HG03045 (cell line): ENCODE data around the gene ARF3.

Experiments
- ATAC-seq: cut with Tn5 transposase; IDR thresholded peaks from one replicate; pipeline ENCODE4 v1.9.1; 2021; ENCODE audit warnings: mild to moderate bottlenecking, moderate library complexity; ENCODE audit not compliant: unreplicated experiment

ARF3 gene

DNA sequence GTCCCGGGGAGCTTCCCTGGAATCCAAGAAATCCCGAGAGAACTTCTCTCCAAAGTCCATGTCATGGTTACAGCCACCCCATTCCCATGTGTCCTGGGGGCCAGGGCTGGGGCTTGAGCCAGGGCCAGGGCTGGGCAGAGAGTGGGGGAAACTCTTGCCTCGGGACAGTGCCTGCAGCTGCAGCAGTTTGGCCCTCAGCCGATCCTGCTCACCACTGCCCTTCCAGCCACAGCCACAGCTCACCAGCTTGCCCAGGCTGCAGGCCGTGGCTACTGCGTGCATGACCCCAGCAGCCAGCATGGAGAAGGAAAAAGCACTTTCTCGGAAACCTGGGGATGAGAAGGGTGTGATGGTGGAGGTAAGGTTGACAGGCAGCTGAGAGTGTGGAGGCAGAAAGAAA lies 10.7 kb upstream of the ARF3 start:
- ATAC-seq = no peak

DNA sequence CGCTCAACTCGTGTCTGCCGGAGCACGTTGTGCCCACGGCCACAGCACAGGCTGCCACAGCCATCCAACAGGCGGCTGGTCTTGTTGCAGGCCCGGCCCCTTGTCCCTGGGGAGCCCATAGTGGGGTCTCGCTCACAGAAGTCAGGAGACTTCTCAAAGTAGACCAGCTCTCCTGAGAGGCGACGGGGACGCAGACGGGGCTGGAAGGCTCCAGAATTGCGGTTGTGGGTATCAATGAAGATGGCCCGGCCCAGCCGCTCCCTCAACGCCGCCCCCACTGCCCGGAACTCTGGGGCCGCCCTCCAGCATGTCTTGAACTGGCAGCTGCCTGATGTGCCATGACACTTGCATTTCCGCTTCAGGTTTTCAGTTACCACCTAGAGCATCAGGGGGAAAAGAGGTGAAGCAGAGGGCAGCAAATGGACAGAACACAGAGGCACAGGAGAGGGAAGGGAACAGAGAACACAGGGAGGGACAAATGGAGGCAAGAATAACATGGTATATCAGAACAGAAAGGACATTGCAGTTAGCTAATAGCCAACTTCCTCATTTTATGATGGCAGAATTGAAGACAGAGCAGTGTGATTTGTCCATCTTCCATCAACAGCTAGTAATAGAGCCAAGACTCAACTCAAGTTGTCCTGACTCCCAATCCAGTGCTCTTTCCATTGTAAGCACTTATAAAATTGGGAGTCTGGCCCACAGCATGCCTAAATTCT lies 9.0 kb upstream of the ARF3 start:
- no peak for ATAC-seq

DNA sequence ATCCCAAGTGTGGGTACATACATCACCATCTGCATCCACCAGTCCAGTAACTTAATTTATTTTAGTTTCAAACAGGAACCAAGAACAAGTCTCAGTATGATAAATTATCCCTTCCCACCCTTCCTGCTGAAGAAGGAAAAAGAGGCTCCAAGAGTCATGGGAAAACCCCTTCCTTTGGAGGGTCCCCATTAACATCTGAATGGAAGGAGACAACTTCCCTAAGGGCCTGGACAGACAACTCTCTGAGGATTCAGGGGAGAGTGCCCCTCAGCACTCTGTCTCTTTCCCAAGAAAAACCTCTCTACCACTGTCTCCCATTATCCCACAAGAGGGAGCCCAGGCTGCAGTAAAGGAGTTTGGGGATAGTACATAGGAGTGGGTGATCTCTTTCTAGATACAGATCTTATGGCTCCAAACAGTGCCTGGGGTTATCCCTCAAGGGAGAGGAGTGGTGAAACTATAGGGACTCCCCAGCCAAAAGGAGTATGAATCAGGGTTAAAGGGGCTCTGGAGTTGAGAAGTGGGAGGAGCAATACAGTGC lies 8.1 kb upstream of the ARF3 start:
- no peak for ATAC-seq

DNA sequence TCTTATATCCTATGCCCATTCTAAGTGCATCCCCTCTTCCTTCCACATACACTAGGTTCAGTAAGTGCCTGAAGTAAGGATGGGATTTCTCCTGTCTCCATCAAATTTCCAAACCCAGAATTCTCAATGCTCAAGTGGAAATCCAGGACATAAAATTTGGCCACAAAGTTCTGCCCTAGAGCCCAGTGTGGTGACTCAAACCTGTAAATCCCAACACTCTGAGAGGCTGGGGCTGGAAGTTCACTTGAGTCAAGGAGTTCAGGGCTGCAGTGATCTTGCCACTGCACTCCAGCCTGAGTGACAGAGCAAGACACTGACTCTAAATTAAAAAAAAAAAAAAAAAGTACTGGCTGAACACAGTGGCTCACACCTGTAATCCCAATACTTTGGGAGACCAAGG lies 4.5 kb upstream of the ARF3 start:
- ATAC-seq = no peak

DNA sequence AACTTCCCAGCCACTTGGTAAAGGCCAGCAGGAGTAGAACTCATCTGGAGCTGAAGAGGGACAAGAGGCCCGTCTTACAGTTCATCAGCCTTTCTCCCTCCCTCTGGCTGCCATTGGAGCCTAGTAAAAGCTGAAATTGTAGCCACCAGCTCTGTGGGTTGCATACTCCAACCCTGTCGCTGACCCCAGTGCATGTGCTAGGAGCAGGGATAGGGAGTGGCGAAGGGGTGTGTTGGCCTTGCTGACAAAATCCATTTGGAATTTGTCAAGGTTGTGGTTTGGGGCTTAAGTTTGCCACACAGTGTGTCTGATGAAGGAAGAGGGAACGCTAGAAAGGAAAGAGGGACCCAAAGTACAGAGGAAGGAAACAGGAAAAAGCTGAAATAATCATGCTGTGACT lies 4.0 kb upstream of the ARF3 start:
- ATAC-seq = no peak

DNA sequence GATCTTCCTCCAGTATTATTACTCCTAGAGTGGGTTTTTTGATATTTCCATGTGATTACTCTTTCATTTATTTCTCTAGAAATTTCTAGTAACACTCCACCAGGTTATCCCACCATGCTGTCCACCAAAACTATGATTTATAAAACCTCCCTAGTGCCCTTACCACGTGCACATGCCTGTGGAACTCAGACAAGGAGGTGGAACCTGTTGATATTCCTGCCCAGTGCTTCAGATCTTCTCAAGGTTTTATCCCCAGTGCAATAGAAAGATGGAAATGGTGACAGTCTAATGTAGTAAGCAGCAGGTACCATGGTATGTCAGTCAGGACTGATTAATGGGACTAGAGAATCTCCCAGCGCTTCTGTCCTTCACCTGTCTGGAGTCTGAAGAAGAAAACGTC lies 3.5 kb upstream of the ARF3 start:
- no peak for ATAC-seq

DNA sequence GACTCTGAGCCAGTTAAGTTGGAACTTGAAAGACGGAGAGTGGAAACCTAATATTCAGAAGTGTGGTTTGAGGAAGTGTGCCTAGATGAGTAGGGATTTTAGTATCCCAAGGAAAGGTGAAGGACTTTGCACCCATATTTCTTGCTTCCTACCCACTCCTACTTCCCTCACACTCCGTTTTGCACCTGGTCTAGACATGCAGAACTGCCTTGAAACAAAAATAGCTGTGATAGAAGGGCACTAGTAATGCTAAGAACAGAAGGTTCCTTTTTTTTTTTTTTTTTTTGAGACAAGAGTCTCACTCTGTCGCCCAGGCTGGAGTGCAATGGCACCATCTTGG lies 732 bp upstream of the ARF3 start:
- no peak for ATAC-seq

DNA sequence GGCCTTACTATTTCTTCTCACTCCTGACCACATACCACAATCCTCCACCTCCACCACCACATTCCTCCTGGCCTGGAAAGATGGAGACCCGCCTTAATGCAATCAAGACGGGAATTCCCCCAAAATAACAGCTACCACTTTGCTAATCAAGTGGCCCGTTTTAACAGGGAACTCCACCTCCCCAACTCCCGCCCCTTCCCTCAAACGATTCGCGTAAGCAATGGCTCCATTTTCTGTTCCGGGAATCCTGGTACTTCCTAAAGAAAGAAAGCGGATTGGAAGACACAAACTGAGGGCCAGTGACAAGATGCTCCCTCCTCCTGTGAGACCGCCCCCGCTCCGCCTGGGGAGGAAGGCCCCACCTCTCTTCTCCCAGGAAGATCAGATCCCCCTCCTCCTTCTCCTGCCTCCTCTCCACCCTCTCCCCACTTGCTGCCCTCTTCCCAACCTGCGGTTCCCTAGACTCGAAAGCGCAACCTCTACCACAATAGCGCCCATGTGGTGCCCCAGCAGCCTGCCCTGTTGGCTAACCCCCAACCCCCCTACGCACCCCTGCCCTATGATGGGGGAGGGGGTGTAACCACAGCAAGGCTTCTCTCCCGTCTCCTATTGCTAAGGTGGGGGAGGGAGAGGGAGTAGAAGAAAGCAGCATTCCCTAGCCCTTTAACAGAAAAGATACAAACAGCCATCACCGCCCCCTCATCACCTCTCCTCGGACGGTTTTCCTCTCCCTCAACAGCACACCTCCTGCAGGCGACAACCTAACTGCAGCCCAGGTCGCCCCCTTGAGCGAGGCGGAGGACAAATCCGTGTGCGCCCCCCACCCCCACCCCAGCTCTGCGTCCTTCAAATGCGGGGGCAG lies 777 bp downstream of the ARF3 start:
- no peak for ATAC-seq

DNA sequence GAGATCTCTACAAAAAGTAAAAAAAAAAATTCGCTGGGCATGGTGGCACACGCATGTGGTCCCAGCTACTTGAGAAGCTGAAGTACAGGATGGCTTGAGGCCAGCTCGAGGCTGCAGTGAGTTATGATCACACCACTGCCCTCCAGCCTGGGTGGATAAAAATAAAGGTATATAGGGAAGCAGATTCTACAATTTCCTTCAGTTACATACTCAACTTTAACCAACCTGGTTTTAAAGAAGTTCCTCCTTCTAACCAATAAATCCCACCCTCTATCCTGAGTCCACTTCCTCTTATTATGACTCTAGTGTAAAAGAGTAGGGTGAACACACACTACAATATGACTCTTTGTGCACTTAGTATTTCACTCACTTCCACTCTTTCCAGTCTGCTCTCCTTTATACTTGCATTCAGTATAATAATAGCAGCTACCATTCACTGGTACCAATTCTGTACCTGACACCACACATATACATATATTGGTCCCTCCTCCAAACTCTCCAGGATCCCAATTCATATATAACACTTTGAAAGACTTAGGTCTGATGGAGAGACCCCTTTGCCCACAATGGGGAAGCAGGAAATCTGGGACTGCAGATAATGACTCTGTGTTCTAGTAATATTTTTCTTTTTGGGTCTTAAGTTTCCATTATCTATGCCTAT lies 2.3 kb downstream of the ARF3 start:
- no peak for ATAC-seq

DNA sequence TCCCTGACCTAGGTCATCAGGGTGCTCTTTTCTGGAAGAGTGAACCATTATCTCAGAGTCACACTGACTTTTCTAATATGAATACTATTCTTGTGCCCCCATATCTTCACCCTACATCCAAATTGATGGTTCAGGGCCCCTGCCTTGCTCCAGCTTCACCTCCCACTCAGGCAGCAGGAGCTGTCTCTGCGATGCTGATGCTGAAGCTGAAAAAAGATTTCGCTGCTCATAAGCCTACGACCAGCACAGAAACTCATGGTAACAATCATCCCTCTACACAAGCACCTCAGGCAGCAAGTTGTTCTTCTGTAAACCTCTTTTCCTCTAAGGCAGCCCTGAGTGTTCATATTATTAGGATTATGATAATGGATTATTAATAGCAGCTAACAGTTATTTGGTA lies 3.2 kb downstream of the ARF3 start:
- ATAC-seq = no peak

DNA sequence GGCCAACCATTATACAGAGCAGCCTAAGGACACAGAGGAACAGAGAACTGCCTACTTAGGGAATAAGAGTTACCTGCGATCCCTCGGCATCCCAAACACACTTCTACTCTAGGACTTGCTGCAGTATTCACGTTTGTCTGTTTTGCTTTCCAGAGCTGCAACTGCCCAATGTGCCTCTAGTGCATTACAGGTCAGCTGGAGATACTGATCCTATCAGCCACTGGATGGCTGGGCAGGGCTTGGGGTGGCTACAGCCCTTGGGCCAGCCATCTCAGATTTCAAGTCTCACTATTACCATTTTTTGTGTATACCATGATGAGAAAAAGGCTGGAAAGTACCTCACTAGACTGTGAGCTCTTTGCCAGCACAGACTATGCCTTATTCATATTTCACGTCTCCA lies 4.6 kb downstream of the ARF3 start:
- no peak for ATAC-seq

DNA sequence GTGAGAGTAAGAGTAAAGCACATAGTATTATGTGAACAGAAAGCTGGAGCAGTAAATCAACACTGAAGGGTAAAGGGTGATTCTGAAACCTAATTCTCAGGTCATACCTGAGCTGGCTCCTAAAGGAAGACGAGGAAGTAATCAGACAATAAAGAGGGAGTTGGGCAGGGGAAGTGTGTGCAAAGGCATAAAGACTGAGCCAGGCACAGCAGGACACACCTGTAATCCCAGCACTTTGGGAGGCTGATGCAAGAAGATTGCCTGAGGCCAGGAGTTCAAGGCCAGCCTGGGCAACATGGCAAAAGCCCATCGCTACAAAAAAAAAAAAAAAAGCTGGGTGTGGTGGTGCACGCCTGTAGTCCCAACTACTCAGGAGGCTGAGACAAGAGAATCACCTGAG lies 9.6 kb downstream of the ARF3 start:
- ATAC-seq = no peak

DNA sequence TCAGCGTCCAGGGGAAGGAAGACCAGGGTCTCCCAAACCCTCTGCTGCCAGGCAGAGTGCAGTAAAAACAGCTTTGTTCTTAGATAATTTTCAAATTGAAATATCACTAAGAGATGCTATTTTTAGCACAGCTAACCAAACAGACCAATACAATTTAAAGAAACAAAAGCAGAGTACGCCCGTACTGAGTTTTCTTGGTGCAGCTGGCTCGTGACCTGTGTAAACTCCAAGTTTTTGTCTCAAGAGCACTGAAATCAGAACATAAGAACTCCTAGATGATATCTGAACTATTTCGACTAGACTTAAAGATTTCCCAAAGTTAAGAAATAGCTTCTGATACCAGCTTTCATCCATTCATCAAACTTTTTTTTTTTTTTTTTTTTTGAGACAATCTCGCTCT lies 10.3 kb downstream of the ARF3 start:
- ATAC-seq = no peak

DNA sequence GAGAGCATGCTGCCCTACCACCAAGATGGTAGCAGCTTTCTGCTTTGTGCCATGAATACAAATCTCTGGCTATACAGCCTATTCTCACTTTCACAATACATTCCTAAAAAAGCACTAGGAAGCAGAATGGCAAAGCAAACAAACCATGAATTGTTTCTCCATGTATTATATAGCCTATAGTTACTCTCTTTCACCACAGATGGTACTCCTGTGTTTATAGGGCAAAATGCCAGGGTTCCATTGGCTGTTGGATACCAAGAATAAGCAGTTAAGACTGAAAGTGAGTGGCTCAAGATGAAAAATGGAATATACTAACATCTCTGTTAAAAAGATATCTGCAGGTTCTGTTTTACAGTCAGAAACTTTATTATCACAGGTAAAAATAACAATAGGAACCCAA lies 11.1 kb downstream of the ARF3 start:
- no peak for ATAC-seq

DNA sequence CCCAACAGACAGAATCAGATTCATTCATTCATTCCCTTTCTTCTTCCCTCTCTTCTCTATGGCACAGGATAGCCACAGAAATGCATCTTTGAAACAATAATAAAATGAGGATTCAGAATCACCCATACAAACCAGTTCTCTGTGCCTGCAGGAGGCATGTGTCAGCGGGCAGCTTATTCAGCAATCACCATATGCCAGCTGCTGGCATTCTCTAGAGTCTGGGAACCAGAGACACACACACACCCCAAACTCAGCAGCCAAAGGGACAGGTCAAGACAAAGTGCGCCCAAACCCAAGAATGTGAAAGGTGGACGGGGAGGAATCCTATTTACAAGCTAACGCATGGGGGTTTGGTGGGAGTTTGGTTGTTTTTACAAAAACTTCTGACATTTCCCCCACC lies 14.1 kb downstream of the ARF3 start:
- no peak for ATAC-seq

DNA sequence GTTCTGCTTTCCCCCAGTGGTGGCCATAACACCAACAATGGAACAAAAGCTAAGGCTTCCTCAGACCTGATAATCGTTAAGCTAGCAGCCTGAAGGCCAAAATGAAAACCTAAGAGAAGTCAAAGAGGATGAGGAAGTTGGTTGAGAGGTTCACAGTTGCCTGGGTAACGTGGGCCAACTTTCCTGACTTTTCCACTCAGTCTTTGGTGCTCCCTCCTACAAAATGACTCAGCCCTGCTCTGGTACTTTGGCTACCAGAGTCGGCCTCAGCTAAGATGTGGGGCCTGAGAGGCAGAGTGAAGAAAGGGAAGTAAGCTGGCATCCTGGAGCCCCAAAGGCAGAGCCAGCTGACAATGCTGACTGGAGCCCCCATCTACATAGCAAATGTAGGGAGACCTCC lies 17.1 kb downstream of the ARF3 start:
- ATAC-seq = no peak

DNA sequence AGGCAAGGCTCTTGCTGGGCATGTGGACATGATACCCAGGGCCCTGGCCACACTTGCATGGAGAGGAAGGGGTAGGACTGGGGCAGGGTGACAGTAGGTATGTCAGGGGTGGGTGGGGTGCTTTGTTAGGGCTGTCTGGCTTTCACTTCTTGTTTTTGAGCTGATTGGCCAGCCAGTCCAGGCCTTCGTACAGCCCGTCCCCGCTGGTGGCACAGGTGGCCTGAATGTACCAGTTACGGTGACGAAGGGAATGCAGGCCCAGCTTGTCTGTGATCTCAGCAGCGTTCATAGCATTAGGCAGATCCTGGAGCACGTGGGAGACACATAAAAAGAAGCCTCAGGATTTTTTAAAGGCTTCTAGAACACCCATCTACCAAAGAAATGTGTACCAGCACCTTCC lies 18.5 kb downstream of the ARF3 start:
- ATAC-seq = no peak

DNA sequence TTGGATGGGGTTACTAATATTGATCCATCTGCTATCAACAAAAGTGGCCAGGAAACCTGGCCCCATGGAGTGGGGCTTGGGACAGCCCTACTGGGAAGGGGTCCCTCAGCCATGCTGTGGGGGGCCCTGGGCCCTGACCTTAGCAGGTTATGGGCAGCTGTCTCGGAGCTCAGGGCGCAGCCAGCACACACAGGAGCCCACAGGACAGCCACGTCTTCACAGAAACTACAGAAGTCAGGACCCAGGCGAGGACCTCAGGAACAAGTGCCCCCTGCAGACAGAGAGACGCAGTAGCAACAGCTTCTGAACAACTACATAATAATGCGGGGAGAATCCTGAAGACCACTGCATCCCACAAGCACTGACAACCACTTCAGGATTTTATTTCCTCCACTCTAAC lies 20.1 kb downstream of the ARF3 start:
- ATAC-seq = no peak

DNA sequence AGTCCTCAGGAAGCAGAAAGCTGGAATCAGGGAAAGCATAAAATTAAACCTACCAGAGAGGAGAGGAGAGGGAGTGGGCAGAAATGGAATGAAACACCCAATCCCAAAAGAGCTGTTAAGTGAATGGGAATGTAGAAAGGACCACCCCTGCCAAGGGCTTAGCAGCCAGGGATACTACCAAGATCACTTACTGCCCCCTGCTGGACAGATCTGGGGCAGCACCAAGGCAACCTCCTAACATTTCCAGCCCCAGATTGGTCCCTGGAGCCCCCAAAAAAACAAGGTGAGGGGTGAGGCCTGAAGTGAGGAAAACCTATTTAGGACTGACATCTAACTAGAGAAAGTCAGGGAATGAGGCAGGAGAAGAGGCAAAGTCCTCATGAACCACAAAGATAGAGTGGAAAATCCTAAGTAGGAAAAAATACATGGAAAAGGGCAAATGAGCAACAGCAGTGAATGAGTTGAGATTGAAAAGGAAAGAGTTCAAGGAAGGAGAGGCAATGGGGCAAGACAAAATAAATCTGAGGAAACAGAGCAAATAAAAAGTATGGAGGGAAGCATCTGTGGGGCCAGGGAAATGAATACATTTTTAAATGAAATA lies 20.8 kb downstream of the ARF3 start:
- ATAC-seq = no peak

DNA sequence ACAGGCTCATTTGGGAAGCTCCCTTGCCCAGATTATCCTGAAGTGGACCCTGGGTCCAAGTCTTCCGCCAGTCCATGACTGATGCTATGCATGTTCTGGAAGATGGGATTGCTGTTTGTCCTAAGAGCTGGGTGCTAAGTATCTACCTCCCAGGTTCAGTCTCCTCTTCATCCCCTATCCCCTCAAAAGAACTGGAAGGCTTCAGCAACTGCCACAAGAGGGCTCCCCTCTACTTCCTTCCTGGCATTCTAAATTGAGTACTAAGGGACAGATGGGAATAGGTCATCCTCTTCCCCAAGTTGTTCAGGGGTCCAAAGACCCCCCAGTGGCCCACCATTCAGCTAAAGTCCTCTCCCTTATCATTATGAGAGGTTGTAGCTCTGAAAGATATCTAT lies 23.0 kb downstream of the ARF3 start:
- no peak for ATAC-seq

DNA sequence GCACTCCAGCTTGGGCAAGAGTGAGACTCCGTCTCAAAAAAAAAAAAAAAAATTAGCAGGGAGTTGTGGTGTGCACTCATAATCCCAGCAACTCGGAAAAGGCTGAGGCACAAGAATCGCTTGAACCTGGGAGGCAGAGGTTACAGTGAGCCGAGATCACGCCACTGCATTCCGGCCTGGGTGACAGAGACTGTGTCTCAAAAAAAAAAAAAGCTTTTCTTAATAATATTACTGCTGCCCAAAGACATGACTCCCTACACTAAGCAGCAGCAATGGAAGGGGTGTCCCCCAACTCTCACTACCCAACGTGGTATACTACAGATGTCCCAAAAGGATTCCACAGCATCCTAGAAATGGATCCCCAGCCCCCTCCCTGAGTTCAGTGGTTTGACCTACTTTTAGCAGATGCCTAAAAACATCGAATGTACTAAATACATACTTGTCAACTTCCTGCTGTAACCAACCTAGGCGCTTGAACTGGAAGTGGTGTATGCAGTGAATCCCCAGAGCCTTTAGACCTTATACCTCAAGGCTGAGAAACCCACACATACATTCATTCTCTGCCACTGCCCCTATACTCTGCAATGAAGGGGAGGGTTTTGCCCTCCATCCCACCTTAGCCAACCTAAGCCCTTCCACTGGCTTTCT lies 23.5 kb downstream of the ARF3 start:
- ATAC-seq = no peak
